Kidney (tissue), 14 donors: ENCODE measurements around the gene MYO5B. TPM values are rescaled to one million over a fixed set of nuclear protein-coding genes. Genes with fewer than 3 reads are reported as not detected.

ENCODE experiments used
- DNase-seq, 5 donors: peaks; one replicate each; pipeline ENCODE4 v3.0.0-alpha.2; 2013 to 2020
- FAIRE-seq: peaks from 2 replicates; lab custom pipeline; 2012; peaks lifted over from hg19 to GRCh38; lab: Jason Lieb, UNC
- H3K27ac ChIP-seq, 2 donors: one replicate each; pipeline ENCODE4 v1.7.0; 2013; ENCODE audit warnings: low read depth in 2 of 2, low read length in 2 of 2, inconsistent platforms in 1 of 2
- H3K27me3 ChIP-seq: one replicate; pipeline ENCODE4 v1.7.1; 2013; ENCODE audit warnings: low read length, inconsistent platforms; ENCODE audit not compliant: control insufficient read depth, insufficient read depth
- H3K36me3 ChIP-seq, 3 donors: one replicate each; pipeline versions ENCODE4 v1.7.0 to v1.7.1; 2013; ENCODE audit warnings: low read length in 3 of 3, control low read depth in 1 of 3, inconsistent platforms in 1 of 3; ENCODE audit not compliant: insufficient read depth in 3 of 3, control insufficient read depth in 2 of 3
- H3K4me1 ChIP-seq, 3 donors: one replicate each; pipeline versions ENCODE4 v1.7.0 to v1.7.1; 2013; ENCODE audit warnings: low read length in 3 of 3, inconsistent platforms in 1 of 3, low read depth in 1 of 3; ENCODE audit not compliant: control insufficient read depth in 2 of 3, insufficient read depth in 2 of 3
- H3K4me3 ChIP-seq, 3 donors: one replicate each; pipeline versions ENCODE4 v1.7.0 to v1.8.1; 2013; ENCODE audit warnings: low read length in 3 of 3, control low read depth in 1 of 3, inconsistent platforms in 1 of 3
- H3K9ac ChIP-seq, 3 donors: one replicate each; pipeline versions ENCODE4 v1.7.0 to v1.7.1; 2013; ENCODE audit warnings: low read length in 3 of 3, control low read depth in 1 of 3, inconsistent platforms in 1 of 3
- H3K9me3 ChIP-seq, 3 donors: one replicate each; pipeline versions ENCODE4 v1.7.0 to v1.7.1; 2013; ENCODE audit warnings: low read length in 3 of 3, control low read depth in 1 of 3, inconsistent platforms in 1 of 3; ENCODE audit not compliant: control insufficient read depth in 2 of 3, insufficient read depth in 1 of 3
- intact Hi-C: fragments of 100-400 bp; cut with DNase I; formaldehyde crosslinking; loops from one replicate; pipeline ENCODE4 v1.11.1; 2022
- polyA plus RNA-seq: library from polyadenylated mRNA; stranded (reverse); fragments of 350-450 nt; fragmentation: Illumina TruSeq; extraction: RNeasy Lipid Tissue Mini Kit (QIAGEN cat#74804); gene quantifications from one replicate; pipeline ENCODE4 v1.2.3, GENCODE V29; 2014; ENCODE audit warnings: low read depth, low replicate concordance; ENCODE audit not compliant: insufficient read depth
- total RNA-seq: library from RNA; stranded (reverse); fragmentation: NEBNext Ultra II Directional; extraction: Animal tissue kit (Norgen Biotek cat#: 25700); gene quantifications from one replicate; pipeline ENCODE4 v1.2.1, GENCODE V29; 2021
- TF ChIP-seq, protein P1 (sequence below): IDR thresholded peaks from 3 replicates; pipeline ENCODE4 v1.5.1; 2012; ENCODE audit warnings: mild to moderate bottlenecking, moderate library complexity, borderline replicate concordance; ENCODE audit not compliant: insufficient read depth; ENCODE audit errors: extremely low read depth
- donor health status: control.
- donor health status: control.
- donor health status: control.
- donor health status: control.
- donor health status: control.
- donor health status: DM: yes; HTN: yes; CAD: no.
- donor health status: Normal renal cell carcinoma (clear cell type).

MYO5B gene
- total and polyA plus RNA-seq, 2 donors from 2014 or later: 17.8 to 43.8 TPM

DNA sequence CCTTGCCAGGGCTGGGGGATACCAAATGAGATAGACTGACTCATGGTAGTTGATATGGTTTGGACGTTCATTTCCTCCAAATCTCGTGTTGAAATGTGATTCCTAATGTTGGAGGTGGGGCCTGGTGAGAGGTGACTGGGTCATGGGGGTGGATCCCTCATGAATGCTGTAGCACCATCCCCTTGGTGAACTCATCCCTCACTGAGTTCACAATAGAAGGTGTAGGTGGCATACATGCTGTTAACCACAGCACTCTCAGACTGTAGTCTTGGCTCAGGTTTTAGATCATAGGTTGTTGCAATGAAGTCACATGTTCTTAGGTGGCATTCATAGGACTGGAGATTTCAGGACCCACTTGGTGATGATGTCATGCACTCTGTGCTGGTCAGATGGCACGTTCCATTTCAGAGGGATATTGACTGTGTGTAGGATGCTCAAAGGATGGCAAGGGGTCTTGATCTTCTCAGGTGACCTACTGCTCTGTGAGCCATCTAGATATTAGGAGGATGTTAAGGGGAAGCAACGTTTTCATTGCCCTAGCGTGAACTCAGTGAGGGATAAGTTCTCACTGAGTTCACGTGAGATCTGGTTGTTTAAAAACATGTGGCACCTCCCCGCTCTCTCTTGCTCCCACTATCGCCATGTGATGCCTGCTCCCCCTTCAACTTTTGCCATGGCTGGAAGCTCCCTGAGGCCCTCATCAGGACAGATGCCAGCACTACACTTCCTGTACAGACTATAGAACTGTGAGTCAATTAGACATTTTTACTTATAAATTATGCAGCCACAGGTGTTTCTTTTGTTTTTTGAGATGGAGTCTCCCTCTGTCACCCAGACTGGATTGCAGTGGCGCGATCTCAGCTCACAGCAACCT lies 307.8 kb downstream of the MYO5B start:
- intact Hi-C loops: no loop called here
- Histone ChIP-seq H3K9me3 (no peaks in the 10 kb centered on the region), H3K9ac (no peak overlapping the region), H3K4me3 (no peak overlapping the region), H3K36me3 (no peaks in the 10 kb centered on the region), H3K27ac (no peak overlapping the region), H3K27me3 (no peaks in the 10 kb centered on the region), H3K4me1 (peaks cover 0 to 13% (median 0%) of the 10 kb centered on the region in 3 donors)
- TF ChIP-seq, protein P1, sequence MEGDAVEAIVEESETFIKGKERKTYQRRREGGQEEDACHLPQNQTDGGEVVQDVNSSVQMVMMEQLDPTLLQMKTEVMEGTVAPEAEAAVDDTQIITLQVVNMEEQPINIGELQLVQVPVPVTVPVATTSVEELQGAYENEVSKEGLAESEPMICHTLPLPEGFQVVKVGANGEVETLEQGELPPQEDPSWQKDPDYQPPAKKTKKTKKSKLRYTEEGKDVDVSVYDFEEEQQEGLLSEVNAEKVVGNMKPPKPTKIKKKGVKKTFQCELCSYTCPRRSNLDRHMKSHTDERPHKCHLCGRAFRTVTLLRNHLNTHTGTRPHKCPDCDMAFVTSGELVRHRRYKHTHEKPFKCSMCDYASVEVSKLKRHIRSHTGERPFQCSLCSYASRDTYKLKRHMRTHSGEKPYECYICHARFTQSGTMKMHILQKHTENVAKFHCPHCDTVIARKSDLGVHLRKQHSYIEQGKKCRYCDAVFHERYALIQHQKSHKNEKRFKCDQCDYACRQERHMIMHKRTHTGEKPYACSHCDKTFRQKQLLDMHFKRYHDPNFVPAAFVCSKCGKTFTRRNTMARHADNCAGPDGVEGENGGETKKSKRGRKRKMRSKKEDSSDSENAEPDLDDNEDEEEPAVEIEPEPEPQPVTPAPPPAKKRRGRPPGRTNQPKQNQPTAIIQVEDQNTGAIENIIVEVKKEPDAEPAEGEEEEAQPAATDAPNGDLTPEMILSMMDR: no peak
- DNase-seq (no peak), FAIRE-seq (no peak)

DNA sequence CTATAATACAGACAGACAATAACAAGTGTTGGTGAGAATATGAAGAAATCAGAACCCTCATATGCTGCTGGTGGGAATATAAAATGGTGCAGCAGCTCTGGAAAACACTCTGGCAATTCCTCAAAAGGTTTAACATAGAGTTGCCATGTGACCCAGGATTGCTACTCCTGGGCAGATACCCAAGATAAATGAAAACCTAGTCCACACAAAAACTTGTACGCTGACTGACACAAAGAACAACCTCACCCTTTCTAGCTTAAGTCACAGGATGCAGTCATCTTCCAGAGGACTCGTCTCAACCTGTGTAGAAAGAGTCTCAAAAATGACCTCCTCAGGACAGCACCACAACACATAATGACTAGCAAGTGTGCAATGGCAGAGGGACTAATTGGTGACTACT lies 310.0 kb downstream of the MYO5B start:
- no peak for FAIRE-seq

GRCh38 chr18:49884465-49884864 lies 310.5 kb downstream of the MYO5B start:
- H3K4me3 ChIP-seq: no peak overlapping the region
- H3K27ac ChIP-seq: no peak overlapping the region
- FAIRE-seq (no peak), DNase-seq (no peak)
- peaks cover 0 to 13% (median 0%) of the 10 kb centered on the region in 3 donors for H3K4me1 ChIP-seq
- H3K36me3 ChIP-seq: no peaks in the 10 kb centered on the region
- H3K27me3 ChIP-seq: no peaks in the 10 kb centered on the region
- intact Hi-C loops: no loop called here
- no peaks in the 10 kb centered on the region for H3K9me3 ChIP-seq
- TF ChIP-seq, protein P1: no peak
- no peak overlapping the region for H3K9ac ChIP-seq

More for the DNA sequence above, 310.0 kb downstream of the MYO5B start:
- Histone ChIP-seq H3K4me1 (peaks cover 0 to 13% (median 0%) of the 10 kb centered on the region in 3 donors), H3K4me3 (no peak overlapping the region), H3K36me3 (no peaks in the 10 kb centered on the region), H3K9ac (no peak overlapping the region), H3K27ac (no peak overlapping the region), H3K9me3 (no peaks in the 10 kb centered on the region), H3K27me3 (no peaks in the 10 kb centered on the region)
- no peak for DNase-seq
- intact Hi-C loops: no loop called here
- TF ChIP-seq, protein P1: no peak
